NCI-H2081 treated with DMSO at 0.1 percent for 48 hours (cell line): ENCODE data around the gene OR1B1.
"Not testable (repeated sequence)": the region's sequence is repeated elsewhere in the genome, so short reads cannot be mapped to it uniquely, and the experiment has no call there.

ENCODE experiments used
- DNase-seq: peaks from one replicate; lab custom pipeline; 2025; lab: John Stamatoyannopoulos, UW

The OR1B1 gene

DNA sequence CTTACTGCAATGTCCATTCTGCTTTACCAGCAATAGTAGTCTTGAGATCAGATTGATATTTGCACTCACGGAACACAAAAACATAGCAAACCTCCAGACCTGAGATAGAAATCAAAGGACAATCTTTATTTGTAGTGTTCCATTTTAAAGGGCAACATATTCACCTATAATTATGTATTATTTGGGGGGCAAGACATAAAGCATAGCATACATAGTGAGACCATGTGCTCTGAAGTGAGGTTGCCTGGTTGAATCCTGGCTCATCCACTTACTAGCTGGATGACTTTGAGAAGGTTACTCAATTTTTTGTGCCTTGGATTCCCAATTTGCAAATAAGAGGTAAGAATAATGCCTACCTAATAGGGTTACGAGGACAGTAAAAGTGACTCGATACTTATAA is at the start of gene OR1B1:
Gene OR1B1, minus strand, starts transcription at position 101 of the 400 bp plus-strand sequence.
- no peak for DNase-seq

DNA sequence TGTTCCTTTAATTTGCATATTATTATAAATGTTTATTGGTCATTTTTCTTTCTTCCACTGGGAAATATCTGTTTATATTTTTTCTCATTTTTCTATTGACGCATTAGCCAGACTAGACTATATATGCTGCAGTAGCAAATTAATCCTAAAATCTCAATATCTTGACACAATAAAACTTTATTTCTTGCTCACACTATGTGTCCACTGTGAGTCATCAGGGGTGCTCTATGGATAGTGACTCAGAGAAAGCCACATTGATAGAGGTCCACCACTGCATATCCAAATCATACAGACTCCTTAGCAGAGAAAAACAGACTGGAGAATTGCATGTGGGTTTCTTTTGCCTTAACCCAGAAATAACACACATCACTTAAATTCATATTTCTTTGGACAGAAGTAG is 38.3 kb upstream of the OR1B1 start:
- no peak for DNase-seq

DNA sequence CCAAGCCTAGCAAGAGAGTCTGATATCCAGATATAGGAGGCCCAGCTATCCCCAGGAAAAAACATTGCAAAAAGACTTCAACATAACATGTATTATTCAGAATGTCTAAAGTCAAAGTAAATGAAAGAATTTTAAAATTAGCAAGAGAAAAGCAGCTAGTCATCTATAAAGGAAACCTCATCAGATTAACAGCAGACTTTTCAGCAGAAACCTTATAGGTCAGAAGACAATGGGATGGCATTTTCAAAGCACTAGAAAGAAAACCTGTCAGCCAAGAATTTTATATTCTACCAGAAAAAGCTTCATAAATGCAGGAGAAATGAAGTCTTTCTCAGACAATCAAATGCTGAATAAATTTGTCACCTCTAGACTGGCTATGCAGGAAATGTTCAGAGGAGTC is 27.4 kb upstream of the OR1B1 start:
- no peak for DNase-seq

DNA sequence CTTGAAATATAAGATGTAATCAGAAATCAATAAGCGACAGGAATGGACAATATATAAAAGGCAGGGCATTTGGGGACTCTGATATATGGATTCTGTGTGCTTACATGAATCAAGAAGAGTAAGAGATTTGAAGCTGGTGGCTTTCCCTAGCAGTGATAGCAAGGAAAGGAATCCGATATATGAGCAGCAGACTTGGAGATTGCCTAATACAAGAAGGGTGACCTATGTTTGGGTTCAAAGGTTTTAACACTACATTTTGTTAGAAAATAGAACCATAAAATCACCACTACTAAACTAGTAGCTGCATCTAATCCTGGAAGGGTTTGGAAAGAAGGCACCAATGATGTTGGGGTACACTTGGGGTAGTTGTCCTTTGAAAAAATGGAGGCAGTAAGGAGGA is 15.1 kb upstream of the OR1B1 start:
- DNase-seq, result no peak

DNA sequence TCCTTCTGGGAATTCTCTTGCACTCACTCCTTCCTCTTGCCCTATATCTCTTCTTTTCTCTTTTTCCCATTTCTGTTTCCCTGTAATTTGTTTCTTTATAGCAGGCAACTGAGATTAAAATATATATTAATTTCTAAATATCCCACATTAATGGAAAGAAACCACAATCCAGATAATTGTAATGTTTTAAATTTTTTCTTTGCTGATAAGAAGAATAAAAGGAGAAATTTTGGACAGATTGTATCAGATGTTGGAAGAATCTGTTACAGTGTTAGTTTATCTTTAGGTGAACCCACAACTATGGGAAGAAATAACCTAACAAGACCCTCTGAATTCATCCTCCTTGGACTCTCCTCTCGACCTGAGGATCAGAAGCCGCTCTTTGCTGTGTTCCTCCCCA is 4.0 kb upstream of the OR1B1 start, which contains the start of gene OR1L1:
Gene OR1L1, plus strand, starts transcription at position 301 of the 400 bp plus-strand sequence. Its CDS starts 0 bp downstream, at position 301.
- no peak for DNase-seq

DNA sequence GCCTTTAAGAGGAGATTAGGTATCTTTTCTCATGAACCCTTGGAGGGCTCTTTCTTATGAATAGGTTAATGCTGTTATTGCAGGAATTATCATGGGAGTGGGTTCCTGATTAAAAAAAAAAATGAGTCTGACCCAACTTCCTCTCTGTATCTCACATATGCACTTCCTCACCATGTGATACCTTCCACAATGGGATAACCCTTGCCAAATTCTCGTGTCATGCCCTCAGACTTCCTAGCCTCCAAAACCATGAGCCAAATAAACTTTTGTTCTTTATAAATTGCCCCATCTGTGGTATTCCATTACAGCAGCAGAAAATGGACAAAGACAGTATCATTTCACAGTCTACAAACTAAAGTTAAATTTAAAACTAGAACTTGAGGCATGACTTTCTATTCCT is 1.0 kb downstream of the OR1B1 start:
- no peak for DNase-seq

DNA sequence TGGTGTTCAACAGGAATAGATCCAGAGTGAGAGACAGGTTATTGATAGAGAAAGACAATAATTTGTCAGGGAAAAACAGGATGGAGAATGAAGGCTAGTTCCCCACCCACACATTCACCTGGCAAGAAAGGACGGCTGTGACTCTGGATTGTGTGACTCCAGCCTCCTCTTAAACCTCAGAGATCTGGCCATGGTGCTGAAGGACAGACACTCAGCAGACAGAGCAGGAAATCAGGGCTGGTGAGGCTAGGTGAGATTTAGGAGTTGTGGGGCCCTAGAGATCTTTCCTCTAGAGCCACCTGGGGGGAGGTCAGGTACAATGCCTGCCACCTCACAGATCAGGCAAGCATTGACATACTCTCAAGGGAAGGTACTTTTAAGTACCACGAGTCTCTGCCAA is 15.2 kb downstream of the OR1B1 start:
- no peak for DNase-seq

DNA sequence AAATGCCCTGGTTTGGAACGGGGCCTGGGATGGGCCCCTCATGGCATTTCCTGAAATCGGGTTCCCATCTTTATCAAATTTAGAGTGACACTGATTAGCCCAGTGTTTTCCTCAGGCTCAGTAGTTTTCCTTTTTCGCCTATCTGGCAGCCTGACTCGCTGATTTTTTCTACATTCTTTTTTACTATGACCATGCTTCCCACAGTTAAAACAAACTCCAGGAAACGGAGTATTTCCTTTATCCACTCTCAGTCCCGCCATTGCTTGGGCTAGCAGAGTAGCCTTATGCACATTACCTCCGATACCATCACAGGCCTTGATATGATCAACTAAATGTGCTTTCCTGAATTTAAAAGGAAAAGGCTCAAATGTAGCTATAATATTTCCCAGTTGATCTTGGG is 37.4 kb downstream of the OR1B1 start:
- no peak for DNase-seq

DNA sequence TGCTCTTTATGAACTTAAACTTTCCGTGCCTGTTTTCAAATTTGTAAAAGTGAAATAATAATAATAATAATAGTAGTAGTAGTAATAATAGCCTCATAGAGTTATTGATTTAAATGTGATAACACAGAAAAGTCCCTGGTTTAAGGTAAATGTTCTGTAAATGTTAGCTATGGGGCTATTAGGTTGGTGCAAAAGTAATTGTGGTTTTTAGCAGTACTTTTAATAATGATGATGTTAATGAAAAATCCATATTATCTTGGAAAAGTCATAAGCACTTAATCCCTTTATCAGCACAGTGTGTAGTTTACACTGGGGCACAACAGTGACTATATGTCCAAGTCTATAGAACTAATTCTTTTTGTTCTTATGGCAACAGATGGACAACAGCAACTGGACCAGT is 43.1 kb downstream of the OR1B1 start, which contains the start of gene OR1Q1:
Gene OR1Q1, plus strand, starts transcription at position 377 of the 400 bp plus-strand sequence. Its CDS starts 0 bp downstream, at position 377.
- DNase-seq, result no peak

DNA sequence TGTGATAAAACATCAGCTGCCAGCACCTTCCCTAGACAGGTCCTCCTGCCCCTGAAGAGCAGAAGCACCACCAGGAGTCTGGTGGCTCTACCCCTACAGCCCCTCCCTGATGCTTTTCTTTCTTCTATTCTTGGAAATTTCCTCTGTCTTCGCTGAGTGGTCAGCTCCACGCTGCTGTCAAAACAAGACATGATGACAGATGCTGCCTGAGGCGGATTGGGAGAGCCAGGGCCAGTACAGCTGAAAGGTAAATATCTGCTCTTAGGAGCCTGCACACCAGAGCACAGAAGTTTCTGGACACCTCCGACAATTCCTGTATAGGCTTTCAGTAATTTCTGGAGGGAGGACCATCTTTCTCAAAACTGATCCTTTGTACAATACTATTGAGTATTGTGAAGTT is 47.6 kb downstream of the OR1B1 start:
- no peak for DNase-seq

DNA sequence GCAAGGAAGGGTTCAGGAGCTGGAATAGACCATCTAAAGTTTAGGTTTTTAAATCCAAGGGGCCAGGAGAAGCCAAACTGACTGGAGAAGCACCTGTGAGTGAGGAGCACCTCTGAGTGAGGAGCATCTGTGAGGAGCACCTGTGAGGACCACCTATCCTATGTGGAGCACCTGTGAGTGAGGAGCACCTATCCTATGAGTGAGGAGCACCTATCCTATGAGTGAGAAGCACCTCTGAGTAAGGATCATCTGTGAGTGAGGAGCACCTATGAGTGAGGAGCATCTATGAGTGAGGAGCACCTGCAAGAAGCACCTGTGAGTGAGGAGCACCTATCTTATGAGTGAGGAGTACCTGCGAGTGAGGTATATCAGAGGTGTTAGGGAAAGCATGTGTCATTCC is 50.8 kb downstream of the OR1B1 start:
- no peak for DNase-seq

DNA sequence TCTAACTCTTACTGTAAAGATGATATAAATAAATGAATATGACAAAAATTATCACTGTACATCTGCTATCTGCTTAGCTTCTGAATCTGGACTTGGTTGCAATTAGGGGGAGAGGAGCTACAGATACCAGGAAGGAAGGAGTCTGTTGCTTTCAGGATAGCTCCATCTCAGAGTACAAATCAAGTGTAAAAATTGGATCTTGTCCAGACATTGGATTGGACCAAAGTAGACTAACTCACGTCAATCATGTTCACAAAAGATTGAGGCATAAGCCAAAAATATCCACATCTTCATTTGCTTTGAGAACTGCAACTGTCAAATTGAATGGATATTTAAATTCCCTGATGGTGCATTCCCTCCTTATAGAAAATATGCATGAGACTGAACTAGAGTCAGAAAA is 51.7 kb downstream of the OR1B1 start:
- DNase-seq, result no peak

DNA sequence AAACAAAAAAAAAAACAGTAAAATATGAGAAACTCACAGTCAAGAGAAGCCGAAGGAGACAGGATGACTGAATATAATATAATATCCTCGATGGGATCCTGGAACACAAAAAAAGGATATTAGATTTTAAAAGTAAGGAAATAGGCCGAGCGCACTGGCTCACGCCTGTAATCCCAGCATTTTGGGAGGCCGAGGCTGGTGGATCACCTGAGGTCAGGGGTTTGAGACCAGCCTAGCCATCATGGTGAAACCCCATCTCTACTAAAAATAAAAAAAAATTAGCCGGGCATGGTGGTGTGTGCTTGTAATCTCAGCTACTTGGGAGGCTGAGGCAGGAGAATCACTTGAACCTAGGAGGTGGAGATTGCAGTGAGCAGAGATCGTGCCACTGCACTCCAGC is 74.1 kb downstream of the OR1B1 start, which contains the start of gene OR1L8:
Gene OR1L8, minus strand, starts transcription at position 101 of the 400 bp plus-strand sequence. CDS start 14,907 bp downstream, outside the sequence.
- not testable (repeated sequence) for DNase-seq

DNA sequence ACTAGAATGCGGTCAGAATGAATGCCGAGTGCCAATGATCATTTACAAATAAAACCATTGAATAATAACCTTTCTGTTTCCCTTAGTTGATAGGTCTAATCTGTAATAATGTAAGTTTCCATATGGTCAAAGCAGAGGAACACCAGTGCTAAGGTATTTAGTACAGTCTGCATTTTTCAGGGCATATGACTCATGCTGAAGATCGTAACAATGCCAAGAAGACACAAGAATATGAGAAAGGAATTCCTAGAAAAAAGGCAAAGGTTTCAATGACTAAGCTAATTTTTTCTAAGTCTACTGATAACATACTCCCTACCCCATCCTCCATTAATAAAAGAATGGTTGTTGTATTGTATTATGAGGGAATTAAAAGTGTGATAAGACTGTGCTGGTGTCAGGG is 77.1 kb downstream of the OR1B1 start:
- no peak for DNase-seq

DNA sequence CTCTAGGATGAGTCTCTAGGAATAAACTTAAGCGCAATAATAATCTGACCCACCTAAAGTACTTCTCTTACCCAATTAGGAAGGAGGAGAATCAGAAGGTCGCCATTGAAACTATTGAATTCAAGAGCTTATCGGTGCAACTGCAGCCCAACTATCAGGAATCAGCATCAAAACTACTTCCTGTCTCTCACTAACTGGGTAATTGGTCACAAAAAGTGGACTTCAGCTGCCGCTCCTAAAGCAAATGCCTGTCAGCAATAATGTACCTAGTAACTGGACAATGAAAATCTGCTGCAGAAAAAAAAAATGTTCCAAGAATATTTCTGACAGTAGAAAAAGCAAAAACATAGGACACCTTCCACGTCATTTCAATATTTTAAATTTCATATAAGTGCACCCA is 77.6 kb downstream of the OR1B1 start:
- DNase-seq, result no peak
